Nucleus accumbens (tissue), 56 donors: Measurements from ENCODE around the gene PTGER1.

Source experiments
- DNase-seq, 56 donors: peaks; one replicate each; lab custom pipeline; 2025; lab: John Stamatoyannopoulos, UW

The PTGER1 gene

DNA sequence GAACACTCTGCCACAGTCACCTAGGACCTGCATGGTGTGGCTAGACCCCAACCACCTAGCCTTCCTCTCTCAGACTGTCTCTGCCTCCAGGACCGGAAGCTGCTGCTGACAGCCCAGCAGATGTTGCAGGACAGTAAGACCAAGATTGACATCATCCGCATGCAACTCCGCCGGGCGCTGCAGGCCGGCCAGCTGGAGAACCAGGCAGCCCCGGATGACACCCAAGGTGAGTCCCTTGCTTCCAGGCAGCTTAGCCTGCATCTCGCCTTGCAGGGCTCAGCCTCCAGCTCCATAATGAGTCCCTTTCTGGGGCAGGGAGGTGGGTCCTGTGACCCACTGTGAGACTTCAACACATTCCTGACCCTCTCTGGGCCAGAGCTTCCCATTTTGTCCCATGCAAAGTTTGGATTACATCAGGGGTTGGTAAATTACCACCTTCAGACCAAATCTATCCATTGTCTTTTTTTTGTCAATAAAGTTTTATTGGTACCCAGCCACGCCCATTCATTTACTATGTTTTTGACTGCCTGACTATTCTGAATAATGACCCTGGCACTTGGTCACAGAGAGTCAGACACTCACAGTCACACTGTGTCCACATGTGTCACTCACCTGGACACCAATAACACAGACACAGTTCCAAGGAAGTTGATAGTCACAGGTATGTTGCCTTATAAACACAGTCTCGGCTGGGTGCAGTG, 28.7 kb downstream of the PTGER1 start:
- no peak for DNase-seq

DNA sequence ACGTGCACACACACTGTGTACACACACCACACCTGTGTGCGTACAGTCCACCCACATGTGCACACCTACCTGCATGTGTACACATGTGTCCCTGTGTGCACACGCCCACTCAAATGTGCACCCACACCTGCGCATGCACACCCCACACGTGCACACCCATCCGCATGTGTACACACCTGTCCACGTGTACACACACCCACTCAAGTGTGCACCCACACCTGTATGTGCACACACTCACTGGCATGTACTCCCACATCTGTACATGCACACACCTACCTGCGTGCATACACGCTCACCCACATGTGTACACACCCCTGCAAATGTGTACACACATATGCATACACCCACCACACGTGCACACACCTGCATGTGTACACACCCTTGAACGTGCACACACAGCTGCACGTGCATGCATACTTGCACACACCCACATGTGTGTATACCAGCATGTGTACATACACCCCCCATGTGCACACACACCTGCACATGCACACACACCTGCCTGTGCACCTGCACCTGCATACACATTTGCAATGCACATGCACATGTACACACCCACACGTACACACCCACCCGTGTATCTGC, 31.4 kb downstream of the PTGER1 start:
- no peak for DNase-seq

DNA sequence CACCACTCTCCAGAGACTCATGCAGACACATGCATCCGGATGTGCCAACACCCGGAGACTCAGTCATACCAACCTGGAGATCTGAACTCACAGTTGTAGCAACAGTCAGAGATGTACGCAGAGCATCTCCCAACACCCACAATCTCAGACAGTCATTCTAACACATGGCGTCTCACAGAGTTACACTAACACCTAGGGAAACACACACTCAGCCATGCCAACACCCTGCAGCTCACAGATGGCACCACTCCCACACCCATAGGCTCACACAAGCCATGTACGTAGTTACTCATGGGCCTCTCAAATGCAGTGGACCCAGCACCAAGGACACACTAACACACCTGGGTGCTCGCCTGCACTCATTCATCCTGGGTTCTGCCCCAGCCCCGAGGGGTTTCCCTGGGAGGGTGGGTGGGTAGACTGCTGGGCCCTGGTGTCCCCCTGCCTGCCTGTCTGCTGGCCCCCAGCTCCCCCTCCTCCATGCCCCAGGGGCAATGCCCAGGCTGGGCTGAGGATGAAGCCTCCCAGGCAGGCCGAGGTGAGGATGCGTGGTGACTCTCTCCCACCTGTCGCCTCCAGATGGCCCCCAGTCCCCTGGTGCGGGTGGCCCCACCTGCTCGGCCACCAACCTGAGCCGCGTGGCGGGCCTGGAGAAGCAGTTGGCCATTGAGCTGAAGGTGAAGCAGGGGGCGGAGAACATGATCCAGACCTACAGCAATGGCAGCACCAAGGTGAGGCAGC, 32.1 kb downstream of the PTGER1 start:
- DNase-seq: no peak

DNA sequence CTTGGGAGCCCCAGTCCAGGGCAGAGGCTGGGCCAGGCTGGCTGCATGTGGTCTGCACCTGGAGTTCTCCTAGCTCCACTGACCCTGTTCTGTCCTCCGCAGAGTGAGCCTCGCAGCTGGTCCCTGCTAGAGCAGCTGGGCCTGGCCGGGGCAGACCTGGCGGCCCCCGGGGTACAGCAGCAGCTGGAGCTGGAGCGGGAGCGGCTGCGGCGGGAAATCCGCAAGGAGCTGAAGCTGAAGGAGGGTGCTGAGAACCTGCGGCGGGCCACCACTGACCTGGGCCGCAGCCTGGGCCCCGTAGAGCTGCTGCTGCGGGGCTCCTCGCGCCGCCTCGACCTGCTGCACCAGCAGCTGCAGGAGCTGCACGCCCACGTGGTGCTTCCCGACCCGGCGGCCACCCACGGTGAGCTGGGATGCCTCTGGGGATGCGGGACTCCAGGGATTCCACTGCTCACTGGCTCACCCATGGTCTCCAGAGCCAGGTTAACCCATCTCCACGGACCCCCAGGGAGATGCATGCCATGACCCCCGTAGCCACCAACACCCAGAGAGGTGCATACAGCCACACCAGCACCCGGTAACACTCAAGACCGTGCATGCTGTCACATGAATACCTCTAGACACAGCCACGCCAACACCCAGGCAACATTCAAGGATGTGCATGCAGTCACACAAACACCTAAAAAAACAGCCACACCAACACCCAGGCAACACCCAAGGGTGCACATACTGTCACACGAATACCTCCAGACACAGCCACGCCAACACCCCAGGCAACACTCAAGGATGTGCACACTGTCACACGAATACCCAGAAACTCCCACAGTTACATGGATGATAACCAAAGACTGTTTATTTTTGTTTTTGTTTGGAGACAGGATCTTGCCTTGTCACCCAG, 33.9 kb downstream of the PTGER1 start:
- peak in 18 of 56 donors; percentile 1 to 53 (median 16) for DNase-seq

DNA sequence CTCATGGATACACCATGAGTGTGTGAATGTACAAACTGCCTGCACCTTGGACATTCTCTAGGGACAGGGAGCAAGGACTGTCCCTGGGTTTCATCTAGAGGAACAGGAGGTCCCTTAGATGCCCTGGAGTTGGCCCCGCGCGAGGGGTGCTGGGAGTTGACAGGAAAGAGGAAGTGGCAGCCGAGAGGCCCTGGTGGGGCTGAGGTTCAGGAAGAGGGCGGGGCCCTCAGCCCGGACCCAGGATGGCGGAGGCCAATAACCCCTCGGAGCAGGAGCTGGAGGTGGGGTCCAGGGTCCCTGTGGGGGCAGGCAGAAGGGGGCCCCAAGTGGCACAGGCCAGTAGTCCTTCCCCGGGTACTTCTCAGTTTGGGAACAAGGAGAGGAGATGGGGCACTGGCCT, 35.1 kb downstream of the PTGER1 start:
- DNase-seq: peak in 26 of 56 donors; percentile 2 to 52 (median 21)

DNA sequence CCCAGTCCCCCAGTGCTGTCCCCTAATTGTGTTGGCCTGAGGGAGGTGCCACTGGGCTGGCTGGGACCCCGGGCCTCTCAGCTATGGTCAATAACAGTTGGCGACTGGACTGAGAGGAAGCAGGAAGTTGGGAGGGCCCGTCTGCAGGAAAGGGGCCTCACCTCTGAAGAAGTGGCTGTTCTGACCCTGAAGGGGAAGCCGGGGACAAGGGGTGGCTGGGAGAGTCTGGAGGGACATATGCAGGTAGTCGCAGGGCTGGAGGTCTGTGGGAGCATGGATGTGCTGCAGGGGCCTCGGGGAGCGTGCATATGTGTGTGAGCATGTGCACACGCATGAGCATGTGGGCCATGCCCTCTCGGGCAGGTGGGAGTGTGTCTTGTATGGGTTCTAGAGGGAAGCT, 36.1 kb downstream of the PTGER1 start:
- DNase-seq: no peak

DNA sequence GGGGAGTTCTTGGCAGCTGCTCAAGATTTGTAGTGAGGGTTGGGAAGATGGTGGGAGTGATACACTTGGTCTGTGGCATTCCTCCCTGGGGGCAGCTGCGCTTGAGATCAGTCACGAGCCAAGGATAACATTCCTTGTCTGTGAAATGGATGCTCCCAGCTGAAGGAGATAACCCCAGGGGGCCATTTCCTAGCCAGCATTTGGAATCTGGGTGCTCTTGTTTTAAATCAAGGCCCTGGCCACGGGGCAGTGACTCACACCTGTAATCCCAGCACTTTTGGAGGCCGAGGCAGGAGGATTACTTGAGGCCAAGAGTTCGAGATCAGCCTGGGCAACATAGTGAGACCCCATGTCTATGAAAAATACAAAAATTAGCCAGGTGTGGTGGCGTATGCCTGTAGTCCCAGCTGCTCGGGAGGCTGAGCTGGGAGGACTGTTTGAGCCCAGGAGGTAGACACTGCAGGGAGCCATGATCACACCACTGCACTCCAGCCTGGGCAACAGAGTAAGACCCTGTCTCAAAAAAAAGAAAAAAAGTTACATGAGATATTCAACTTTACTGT, 37.5 kb downstream of the PTGER1 start:
- no peak for DNase-seq

DNA sequence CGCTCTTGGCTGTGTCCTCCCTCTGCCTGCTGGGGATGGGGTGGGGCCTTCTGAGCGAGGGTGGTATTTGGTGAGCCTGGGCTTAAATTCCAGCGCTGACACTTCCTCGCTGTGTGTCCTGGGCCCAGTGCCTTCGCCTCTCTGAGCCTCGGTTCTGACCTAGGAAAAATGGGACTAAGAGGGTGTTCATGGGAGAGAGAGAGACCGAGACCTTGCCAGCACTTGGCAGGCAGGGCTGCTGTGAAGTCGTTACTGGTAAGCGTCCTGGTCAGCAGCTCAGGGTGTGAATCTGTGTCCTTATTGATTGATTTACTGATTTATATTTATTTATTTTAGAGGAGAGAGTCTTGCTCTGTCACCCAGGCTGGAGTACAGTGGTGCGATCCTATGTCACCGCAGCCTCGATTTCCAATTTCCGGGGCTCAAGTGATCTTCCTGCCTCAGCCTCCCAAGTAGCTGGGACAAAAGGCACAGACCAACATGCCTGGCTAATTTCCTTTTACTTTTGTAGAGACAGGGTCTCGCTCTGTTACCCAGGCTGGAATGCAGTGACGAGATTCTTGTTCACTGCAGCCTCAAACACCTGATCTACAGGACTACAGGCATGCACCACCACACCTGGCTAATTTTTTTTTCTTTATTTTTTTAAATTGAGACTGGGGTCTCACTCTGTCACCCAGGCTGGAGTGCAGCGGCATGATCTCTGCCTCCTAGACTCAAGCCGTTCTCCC, 39.7 kb downstream of the PTGER1 start:
- DNase-seq: no peak

DNA sequence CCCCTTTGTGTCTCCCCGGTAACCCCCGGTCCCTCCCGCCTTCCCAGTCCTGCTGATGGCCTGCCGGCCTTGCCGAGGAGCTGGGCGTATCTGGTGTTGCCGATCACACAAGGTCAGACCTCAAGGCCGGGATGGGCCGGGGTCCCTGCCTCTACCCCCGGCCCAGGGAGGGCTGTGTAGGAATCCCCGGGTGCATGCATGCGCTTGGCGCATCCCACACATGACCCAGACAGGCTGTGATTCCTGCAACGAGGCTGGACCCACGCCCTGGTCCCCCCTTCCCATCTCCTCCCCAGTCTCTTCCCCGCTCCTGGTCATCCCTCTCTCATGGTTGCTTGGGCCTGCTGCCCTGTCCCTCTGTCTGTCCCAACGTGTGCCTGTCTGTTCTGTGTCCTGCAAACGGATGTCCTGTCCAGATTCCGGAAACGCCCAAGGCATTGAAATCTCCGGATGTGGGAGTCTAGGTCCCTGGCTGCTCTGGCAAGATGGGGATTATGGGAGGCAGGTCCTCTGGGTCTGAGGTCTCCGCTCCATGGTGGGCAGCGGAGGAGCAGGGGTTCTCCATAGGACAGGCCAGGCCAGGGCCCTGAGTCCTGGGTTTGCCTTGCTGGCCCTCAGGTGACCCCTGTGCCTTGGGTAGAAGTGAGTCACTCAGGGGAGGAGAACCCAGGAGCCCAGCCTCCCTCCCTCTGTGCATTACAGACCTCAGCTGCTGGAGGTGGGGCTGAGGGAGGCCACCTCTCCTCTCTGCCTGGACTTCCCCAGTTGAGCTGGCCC, 40.4 kb downstream of the PTGER1 start:
- peak in 5 of 56 donors; percentile 9 to 35 (median 12) for DNase-seq

DNA sequence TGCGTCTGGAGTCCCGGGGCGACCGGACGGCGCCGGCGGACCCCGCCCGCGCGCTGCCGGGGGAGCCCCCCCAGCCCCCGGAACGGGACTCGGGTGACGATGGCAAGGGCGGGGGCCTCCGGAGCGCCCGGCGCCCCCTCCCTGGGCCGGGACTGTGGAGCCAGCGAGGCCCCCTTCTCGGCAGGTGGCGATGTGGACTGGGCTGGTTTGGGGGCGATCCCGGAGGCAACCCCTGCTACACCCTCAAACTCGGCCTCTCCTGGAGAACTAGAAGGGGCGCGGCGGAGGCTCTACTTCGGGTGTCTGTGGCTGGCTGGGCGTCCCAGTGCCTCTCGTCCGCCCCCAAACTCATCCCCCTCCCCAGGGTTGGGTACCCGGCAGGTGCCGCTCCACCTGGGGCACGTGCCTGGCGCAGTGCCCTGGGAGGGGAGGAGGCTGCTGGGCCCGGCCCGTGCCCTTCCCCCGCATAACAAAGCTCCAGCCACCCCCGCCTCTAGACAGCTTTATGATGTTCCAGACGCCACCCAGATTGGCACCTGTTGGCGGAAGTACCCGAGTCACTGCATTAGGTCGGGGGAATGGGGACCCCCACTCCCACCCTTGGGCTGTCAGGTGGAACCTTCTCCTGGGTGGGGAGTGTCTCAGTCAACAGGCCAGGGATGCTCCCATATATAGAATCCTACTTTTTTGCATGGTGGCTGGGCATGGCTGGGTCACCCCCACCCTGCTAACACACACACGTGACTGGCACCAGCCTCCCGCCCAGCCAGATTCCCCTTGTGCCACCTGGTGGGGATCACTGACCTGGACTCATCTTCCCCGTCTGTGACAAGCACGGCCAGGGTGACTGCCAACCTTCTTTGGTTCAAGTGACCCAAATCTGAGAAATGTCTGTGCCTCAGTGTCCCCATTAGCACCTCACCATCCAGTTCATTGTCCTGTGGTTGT, 41.3 kb downstream of the PTGER1 start:
- peak in 24 of 56 donors; percentile 6 to 74 (median 28) for DNase-seq

DNA sequence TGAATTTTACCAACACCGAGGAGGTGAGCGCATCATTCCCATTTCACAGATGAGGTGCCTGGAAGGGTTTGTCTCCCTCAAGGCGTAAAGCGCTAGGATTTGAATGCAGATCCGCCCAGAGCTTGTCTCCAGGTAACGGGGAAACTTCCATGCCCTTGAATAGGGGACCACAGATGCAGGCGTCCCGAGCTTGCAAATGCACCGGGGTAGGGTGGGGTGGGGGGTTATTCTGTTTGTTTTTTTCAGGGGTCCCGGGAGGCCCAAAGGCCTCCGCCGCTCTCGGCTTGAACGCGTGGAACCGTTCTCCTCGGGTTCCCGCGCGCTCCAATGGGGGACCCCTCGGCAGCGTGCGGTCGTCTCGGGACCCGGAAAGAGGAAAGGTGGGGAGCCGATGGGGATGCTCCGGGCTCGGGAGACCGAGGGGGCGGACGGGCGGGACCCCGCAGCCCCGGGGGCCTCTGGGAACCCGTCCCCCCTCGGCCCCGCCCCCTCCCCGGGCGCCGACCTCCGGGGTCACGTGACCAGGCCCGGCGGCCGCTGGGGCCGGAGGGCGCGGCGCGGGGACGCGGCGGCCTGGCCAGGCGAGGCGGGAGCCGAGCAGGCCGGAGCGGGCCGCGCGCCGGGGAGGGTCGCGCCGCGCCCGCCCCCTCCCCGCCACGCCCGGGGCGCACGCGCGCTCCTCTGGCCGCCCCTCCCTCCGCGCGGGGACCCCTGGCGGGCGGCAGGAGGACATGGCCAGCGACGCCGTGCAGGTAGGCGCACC, 42.2 kb downstream of the PTGER1 start, which contains the start of gene PKN1:
TSS of gene PKN1 (plus strand) at position 516 of the 763 bp plus-strand sequence. CDS start at position 732, 216 bp downstream.
- DNase-seq: peak in 43 of 56 donors; percentile 6 to 76 (median 36)

DNA sequence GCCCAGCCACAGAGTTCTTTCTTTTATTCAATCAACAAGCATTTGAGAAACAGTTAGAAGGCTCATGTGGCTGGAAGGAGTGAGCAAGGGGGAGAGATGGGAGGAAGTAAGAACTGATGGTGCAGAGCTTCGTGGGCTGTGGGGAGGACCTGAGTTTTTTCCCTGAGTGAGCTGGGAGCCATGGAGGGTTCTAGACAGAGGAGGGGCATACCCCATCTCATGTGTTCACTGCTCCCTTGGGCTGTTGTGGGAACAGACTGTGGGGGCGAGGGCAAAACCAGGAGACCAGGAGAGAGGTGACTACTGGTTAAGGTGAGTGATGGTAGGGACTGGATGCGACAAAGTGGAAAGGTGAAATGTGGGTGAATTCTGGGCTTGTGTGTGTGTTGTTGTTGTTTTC, 44.4 kb downstream of the PTGER1 start:
- no peak for DNase-seq

DNA sequence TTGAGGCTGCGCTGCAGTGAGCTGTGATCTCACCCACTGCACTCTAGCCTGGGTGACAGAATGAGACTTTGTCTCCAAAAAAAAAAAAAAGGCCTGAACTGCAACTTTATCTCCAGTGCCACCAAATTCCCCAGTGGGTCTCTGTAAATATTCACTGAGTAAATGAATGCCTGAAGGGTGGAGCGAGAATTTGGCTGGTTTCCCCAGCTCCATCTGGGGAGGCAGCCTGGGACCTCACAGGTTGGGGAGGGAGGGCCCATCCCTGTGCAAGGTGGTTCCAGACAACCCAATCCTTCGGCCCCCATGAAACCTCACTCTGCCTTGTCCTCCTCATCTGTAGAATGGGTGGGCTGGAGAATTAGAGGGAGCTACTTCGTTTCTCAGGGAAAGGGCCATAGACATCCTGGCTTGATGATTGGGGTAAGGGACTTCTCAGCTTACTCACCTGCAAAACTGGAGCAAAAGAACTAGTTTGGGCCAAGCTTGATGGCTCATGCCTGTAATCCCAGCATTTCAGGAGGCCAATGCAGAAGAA, 46.2 kb downstream of the PTGER1 start:
- DNase-seq: no peak

DNA sequence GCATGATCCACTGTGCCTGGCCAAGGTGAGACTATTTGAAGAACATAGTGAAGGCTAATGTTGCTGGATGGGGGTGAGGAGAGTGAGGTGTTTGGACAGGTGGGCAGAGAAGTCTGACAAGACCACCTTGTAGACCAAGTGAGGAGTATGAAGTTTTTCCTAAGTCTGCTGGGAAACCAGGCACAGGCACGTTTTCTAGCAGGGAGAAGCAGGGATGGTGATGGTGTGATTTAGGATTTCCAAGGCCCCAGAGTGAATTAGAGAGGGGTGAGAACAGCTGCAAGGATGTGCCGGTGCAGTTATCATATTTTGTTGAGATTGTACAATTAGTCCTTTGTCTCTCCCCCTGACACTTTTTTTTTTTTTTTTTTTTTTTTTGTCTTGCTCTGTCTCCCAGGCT, 47.7 kb downstream of the PTGER1 start:
- no peak for DNase-seq

DNA sequence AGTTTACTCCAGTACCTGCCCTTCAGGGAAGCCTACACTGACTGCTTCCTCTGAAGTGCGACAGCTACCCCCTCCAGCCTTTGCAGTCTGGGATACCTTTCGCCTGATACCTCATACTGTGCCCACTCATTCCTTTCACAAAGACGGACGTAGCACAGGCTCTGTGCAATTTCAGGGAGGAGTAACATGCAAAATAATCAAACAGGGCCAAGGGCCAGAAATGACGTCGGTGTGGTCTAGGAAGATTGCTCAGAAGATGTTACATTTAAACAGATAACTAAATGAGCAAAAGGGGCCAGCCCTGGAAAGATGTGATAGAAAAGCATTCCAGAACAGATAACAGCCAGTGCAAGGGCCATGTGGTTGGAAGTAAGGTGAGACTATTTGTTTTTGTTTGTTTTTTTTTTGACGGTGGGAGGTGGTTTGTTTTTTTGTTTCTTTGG, 49.4 kb downstream of the PTGER1 start:
- no peak for DNase-seq
